ENCODE measurements around the gene ONECUT1.
A peak's percentile ranks its signal among the peaks of the same experiment; 100 is the strongest.
"Not testable (repeated sequence)": the region's sequence is repeated elsewhere in the genome, so short reads cannot be mapped to it uniquely, and the experiment has no call there.

Gene ONECUT1

DNA sequence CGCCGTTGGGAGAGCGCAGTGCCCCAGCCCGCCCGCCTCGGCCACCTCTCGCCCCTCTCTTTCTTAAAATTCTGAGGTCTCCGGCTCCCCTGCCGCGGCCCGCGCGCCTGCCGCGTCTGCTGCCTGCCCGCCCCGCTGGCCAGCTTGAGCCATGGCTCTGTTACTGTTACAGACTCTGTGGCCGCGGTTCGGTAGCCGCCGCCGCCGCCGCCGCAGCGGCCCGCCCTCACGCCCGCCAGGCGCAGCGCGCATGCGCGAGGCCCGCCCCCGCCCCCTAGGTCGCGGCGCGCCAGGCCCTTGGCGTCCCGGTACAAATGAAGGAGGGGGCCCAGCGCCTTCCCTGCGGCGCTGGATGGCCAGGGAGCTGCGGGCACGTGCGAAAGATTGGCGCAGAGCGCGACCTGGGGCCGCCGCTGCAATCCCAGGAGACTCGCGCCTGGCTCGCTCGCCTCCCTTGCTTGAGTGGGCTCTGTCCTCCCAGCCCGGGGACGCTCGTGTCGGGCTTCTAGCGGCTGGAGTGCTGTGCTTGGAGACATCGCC is at the start of gene ONECUT1:
ONECUT1 (minus strand) TSS at position 168 of the 540 bp plus-strand sequence. CDS start 452 bp downstream, outside the sequence.
- in situ Hi-C loops (cut with HindIII; ENCODE audit: low sequenced_read_pairs) = no loop called here
- peak within 1 kb of the TSS; percentile 37 for H3K4me3 ChIP-seq (ENCODE audit: low read depth, low read length)
- peak; percentile 29 for DNase-seq (ENCODE audit: low read depth, low spot score)
- TF ChIP-seq, protein P1, sequence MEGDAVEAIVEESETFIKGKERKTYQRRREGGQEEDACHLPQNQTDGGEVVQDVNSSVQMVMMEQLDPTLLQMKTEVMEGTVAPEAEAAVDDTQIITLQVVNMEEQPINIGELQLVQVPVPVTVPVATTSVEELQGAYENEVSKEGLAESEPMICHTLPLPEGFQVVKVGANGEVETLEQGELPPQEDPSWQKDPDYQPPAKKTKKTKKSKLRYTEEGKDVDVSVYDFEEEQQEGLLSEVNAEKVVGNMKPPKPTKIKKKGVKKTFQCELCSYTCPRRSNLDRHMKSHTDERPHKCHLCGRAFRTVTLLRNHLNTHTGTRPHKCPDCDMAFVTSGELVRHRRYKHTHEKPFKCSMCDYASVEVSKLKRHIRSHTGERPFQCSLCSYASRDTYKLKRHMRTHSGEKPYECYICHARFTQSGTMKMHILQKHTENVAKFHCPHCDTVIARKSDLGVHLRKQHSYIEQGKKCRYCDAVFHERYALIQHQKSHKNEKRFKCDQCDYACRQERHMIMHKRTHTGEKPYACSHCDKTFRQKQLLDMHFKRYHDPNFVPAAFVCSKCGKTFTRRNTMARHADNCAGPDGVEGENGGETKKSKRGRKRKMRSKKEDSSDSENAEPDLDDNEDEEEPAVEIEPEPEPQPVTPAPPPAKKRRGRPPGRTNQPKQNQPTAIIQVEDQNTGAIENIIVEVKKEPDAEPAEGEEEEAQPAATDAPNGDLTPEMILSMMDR (IDR thresholded peaks at IDR 0.05; ENCODE audit: low read depth, low read length) = no peak

DNA sequence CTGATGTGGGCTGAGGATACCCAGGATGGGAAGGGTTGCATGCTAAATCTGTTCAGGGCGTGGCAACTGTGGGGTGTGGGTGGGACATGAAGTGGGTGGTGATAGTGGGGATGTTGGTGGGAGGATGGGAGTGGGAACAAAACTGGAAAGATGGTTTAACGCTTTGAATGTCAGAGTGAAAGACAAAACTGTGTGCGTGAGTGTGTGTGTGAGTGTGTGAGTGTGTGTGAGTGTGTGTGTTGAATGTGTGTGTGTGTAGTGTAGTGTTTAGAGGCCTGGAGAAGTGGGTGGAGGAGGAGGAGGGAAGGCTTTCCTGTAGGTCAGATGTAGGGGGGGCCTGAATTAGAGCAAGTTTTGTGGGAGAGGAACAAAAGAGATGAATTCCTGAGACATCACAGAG is 44.2 kb upstream of the ONECUT1 start:
- TF ChIP-seq, protein P1 (IDR thresholded peaks at IDR 0.05; ENCODE audit: low read depth, low read length) = no peak
- no peak overlapping the region for H3K4me3 ChIP-seq (ENCODE audit: low read depth, low read length)
- no peak for DNase-seq (ENCODE audit: low read depth, low spot score)
- in situ Hi-C loops (cut with HindIII; ENCODE audit: low sequenced_read_pairs) = no loop called here

DNA sequence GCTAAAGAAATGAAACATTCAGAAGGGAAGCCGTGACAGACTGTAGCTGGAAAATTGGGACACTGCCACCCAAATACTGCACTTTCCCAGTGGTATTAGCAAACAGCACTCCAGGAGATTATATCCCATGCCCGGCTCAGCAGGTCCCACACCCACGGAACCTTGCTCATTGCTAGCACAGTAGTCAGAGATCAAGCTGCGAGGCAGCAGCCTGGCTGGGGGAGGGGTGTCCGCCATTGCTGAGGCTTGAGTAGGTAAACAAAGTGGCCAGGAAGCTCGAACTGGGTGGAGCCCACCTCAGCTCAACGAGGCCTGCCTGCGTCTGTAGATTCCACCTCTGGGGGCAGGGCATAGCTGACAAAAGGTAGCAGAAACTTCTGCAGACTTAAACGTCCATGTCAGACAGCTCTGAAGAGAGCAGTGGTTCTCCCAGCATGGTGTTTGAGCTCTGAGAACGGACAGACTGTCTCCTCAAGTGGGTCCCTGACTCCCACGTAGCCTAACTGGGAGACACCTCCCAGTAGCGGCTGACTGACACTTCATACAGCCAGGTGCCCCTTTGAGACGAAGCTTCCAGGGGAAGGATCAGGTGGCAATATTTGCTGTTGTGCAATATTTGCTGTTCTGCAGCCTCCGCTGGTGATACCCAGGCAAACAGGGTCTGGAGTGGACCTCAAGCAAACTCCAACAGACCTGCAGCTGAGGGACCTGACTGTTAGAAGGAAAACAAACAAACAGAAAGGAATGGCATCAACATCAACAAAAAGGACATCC is 34.2 kb upstream of the ONECUT1 start:
- DNase-seq (ENCODE audit: low read depth, low spot score); H3K4me3 ChIP-seq (ENCODE audit: low read depth, low read length); in situ Hi-C loops (cut with HindIII; ENCODE audit: low sequenced_read_pairs): not testable (repeated sequence)

DNA sequence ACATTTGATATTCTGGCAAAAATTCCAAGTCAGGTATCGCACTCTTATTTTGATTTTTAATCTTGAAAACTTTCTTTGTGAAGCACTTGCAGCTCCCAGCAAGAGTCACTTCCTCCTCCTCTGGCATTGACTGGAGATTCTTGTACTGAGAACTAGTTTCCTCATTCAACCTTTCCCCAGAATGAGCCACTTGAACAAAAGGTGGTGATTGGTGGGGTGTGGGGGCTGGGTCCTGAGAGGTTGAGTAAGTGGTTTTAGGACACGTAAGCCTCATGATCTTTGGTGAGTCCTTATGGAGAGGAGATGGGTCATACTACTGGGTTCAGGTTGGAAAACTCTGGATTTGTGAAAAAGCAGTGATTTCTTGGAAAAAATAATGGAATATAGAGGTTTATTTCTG is 32.3 kb upstream of the ONECUT1 start:
- no peak overlapping the region for H3K4me3 ChIP-seq (ENCODE audit: low read depth, low read length)
- no peak for DNase-seq (ENCODE audit: low read depth, low spot score)
- TF ChIP-seq, protein P1 (IDR thresholded peaks at IDR 0.05; ENCODE audit: low read depth, low read length) = no peak
- in situ Hi-C loops (cut with HindIII; ENCODE audit: low sequenced_read_pairs) = no loop called here

DNA sequence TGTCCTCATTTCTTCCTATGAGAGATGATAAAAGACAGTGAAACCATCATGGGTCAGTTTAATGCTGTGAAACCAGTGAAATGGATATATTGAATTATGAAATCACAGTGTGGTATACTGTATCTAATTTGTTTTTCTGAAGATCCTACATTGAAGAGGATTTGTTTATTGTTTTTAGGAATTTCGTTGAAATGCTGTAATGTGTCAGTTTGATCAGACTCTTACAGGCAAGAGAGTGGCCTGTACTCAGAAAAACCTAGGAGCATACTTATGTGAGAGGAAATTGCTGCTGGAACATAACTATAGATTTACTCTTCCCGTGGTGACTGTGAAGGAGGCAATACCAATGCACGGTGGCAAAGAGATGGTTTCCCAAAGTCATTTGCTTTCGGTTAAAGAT is 29.1 kb upstream of the ONECUT1 start:
- in situ Hi-C loops (cut with HindIII; ENCODE audit: low sequenced_read_pairs) = no loop called here
- TF ChIP-seq, protein P1 (IDR thresholded peaks at IDR 0.05; ENCODE audit: low read depth, low read length) = no peak
- no peak for DNase-seq (ENCODE audit: low read depth, low spot score)
- H3K4me3 ChIP-seq (ENCODE audit: low read depth, low read length) = no peak overlapping the region

DNA sequence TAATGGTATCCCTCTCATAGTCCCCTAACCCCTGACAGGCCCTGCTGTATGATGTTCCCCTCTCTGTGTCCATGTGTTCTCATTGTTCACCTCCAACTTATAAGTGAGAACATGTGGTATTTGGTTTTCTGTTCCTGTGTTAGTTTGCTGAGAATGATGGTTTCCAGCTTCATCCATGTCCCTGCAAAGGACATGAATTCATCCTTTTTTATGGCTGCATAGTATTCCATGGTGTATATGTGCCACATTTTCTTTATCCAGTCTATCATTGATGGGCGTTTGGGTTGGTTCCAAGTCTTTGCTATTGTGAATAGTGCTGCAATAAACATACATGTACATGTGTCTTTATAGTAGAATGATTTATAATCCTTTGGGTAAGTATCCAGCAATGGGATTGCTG is 25.8 kb upstream of the ONECUT1 start:
- DNase-seq (ENCODE audit: low read depth, low spot score); H3K4me3 ChIP-seq (ENCODE audit: low read depth, low read length); in situ Hi-C loops (cut with HindIII; ENCODE audit: low sequenced_read_pairs): not testable (repeated sequence)

DNA sequence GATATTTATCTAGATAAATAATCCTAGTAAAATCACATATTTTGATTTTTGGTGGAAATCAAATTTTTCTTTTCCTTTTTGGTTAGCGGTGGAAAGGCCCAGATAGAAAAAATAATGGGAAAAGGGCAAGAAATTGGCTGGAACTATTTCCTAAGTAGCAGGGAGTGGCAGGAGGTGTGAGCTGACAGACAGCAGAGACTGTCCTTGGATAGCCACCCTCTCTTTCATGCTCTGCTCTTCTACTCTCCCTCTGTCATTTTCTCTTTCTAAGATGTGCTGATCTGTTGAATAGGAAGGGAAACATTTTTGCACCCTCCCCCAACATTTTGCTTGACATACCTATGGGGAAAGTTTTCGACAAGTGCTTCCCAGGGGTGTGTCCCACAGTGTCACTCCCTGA is 18.9 kb upstream of the ONECUT1 start:
- TF ChIP-seq, protein P1 (IDR thresholded peaks at IDR 0.05; ENCODE audit: low read depth, low read length) = no peak
- DNase-seq (ENCODE audit: low read depth, low spot score) = no peak
- no peak overlapping the region for H3K4me3 ChIP-seq (ENCODE audit: low read depth, low read length)
- in situ Hi-C loops (cut with HindIII; ENCODE audit: low sequenced_read_pairs) = no loop called here

Measured in astrocyte of the spinal cord (primary cell).